HG02885 (cell line): Measurements from ENCODE around the gene MON1A.

Source experiments
- ATAC-seq: cut with Tn5 transposase; IDR thresholded peaks from one replicate; pipeline ENCODE4 v1.9.1; 2021; ENCODE audit warnings: mild to moderate bottlenecking; ENCODE audit not compliant: unreplicated experiment, poor library complexity

Gene MON1A

DNA sequence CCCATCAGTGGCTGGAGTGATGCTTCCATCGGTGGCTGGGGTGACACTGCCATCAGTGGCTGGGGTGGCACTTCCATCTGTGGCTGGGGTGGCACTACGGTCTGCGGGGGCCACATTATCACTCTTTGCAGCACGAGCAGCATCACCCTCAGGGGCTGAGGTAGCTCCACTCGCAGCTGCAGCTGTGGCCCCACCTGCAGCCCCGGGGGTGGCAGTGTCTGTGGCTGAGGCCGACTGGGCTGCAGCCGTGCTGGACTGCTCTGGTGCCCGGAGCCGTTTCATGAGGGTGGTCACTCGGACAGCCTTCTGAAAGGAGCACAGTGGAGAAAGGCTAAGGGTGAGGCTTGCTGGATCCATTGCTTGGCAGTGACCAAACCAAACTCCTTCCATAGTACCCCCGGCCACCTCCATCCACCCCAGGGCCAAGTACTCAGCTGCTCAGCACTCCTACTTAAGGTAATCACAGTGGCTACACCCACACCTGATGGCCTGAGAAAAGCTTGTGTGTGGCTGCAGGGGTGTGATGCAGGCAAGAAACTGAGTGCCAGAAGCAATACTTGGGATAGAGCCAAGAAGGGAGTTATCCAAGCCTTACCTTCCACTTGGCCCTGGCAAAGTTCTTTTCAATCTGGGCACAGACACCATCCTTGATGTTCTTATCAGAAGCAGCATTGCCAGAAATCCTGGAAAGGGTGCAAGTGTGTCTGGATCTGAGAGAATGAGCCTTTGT is 69.9 kb downstream of the MON1A start:
- ATAC-seq = no peak
